HCT116 (cell line): ENCODE data around the gene HLA-B. TPM values are rescaled to one million over a fixed set of nuclear protein-coding genes. Genes with fewer than 3 reads are reported as not detected.

Experiments
- ATAC-seq: fragments of 200-7000 bp; cut with Tn5 transposase; 2 replicates; pipeline ENCODE4 v1.9.1; 2020; ENCODE audit warnings: mild to moderate bottlenecking, moderate library complexity
- BruUV-seq: library from RNA; stranded (reverse); fragments of 400-500 nt; replicated peaks from 2 replicates; lab custom pipeline; 2021; lab: Mats Ljungman, UMichigan
- CTCF ChIA-PET: fragments of 300-600 bp; sonication (Branson Sonifier 250); formaldehyde crosslinking; loops from one replicate; lab custom pipeline; 2021; ENCODE audit warnings: antibody characterized with exemption; lab: Charles Lee
- POLR2A ChIA-PET: fragments of 300-600, 350-600 bp; sonication (Branson Sonifier 250); formaldehyde crosslinking; loops from one replicate; lab custom pipeline; 2021; ENCODE audit warnings: antibody characterized with exemption; lab: Charles Lee
- RAD21 ChIA-PET, 2 experiments: fragments of 300-600 bp; sonication (Branson Sonifier 250); formaldehyde crosslinking; loops; one replicate each; lab custom pipeline; 2023; ENCODE audit warnings: low total read pairs in 2 of 2; ENCODE audit not compliant: uncharacterized antibody in 2 of 2, unreplicated experiment in 2 of 2, low non-redundant PET in 1 of 2; lab: Charles Lee
- DNase-seq: peaks from one replicate; pipeline ENCODE4 v3.0.0-alpha.2; 2010; ENCODE audit warnings: low read depth, low spot score
- H2AFZ ChIP-seq: fragments of 200-600 bp; shearing (Covaris generic), sonication (generic); 2 replicates; pipeline ENCODE4 v1.6.1; 2017; ENCODE audit warnings: low read depth, mixed run types, mixed read lengths, antibody characterized with exemption, low read length; ENCODE audit not compliant: poor library complexity, severe bottlenecking
- H3K27ac ChIP-seq: 2 replicates; pipeline ENCODE4 v1.5.1; 2012; ENCODE audit warnings: low read depth, low read length
- H3K27me3 ChIP-seq: fragments of 200-600 bp; sonication (generic); 2 replicates; pipeline ENCODE4 v1.6.1; 2016; ENCODE audit warnings: mixed run types, low read length, mixed read lengths; ENCODE audit not compliant: insufficient read depth
- H3K36me3 ChIP-seq, 2 experiments: fragments of 200-500 bp in 1 of 2; fragments of 200-600 bp in 1 of 2; sonication (Bioruptor generic) in 1 of 2; sonication (generic) in 1 of 2; 2 replicates each; pipeline versions ENCODE4 v1.5.1 to v1.6.1; 2014 to 2016; ENCODE audit warnings: low read length in 2 of 2, inconsistent platforms in 1 of 2, mixed read lengths in 1 of 2, mixed run types in 1 of 2; ENCODE audit not compliant: insufficient read depth in 2 of 2, control insufficient read depth in 1 of 2
- H3K4me1 ChIP-seq, 2 experiments: fragments of 200-600 bp in 1 of 2; sonication (generic) in 1 of 2; 2 replicates each; pipeline versions ENCODE4 v1.5.1 to v1.6.1; 2012 to 2017; ENCODE audit warnings: low read length in 2 of 2, inconsistent platforms in 1 of 2, mild to moderate bottlenecking in 1 of 2, mixed read lengths in 1 of 2, mixed run types in 1 of 2, moderate library complexity in 1 of 2; ENCODE audit not compliant: insufficient read depth in 2 of 2, control insufficient read depth in 1 of 2
- H3K4me2 ChIP-seq: fragments of 200-600 bp; sonication (generic); 2 replicates; pipeline ENCODE4 v1.6.1; 2017; ENCODE audit warnings: mixed run types, low read length, mixed read lengths
- H3K4me3 ChIP-seq, 2 experiments: fragments of 200-600 bp in 1 of 2; sonication (generic) in 1 of 2; replicated peaks in 1 of 2; 2 replicates each; pipeline ENCODE4 v1.5.1; 2011 to 2016; ENCODE audit warnings: low read length in 2 of 2, control low read depth in 1 of 2, low read depth in 1 of 2, mild to moderate bottlenecking in 1 of 2, mixed read lengths in 1 of 2, mixed run types in 1 of 2
- H3K79me2 ChIP-seq: fragments of 200-600 bp; sonication (generic); 2 replicates; pipeline ENCODE4 v1.6.1; 2017; ENCODE audit warnings: mild to moderate bottlenecking, mixed run types, low read length, moderate library complexity, mixed read lengths; ENCODE audit not compliant: insufficient read depth
- H3K9ac ChIP-seq: fragments of 200-600 bp; sonication (generic); 2 replicates; pipeline ENCODE4 v1.6.1; 2016; ENCODE audit warnings: low read length, mixed read lengths
- H3K9me2 ChIP-seq: fragments of 200-600 bp; sonication (generic), shearing (Covaris generic); 2 replicates; pipeline ENCODE4 v1.6.1; 2017; ENCODE audit warnings: mixed run types, mild to moderate bottlenecking, moderate library complexity; ENCODE audit not compliant: insufficient read depth
- H3K9me3 ChIP-seq, 2 experiments: fragments of 200-500 bp in 1 of 2; fragments of 200-600 bp in 1 of 2; sonication (Bioruptor generic) in 1 of 2; sonication (generic) in 1 of 2; 2 replicates each; pipeline ENCODE4 v1.6.1; 2014 to 2017; ENCODE audit warnings: low read length in 2 of 2, mixed read lengths in 2 of 2, inconsistent platforms in 1 of 2, low read depth in 1 of 2, mild to moderate bottlenecking in 1 of 2, mixed run types in 1 of 2, moderate library complexity in 1 of 2; ENCODE audit not compliant: control insufficient read depth in 1 of 2, insufficient read depth in 1 of 2
- H4K20me1 ChIP-seq: fragments of 200-600 bp; sonication (generic), shearing (Covaris generic); 2 replicates; pipeline ENCODE4 v1.6.1; 2017; ENCODE audit warnings: mixed run types, mild to moderate bottlenecking, moderate library complexity; ENCODE audit not compliant: insufficient read depth
- ATF3 ChIP-seq: IDR thresholded peaks from 2 replicates; pipeline ENCODE4 v1.6.1; 2012
- CTCF ChIP-seq, 3 experiments: fragments of 200-600 bp in 1 of 3; sonication (generic) in 1 of 3; IDR thresholded peaks in 2 of 3; conservative IDR thresholded peaks in 1 of 3; 2 replicates each; pipeline ENCODE4 v1.5.1; 2012 to 2017; ENCODE audit warnings: low read depth in 2 of 3, low read length in 2 of 3, antibody characterized with exemption in 1 of 3, borderline replicate concordance in 1 of 3, control low read depth in 1 of 3, mild to moderate bottlenecking in 1 of 3, mixed read lengths in 1 of 3, mixed run types in 1 of 3, moderate library complexity in 1 of 3; ENCODE audit not compliant: insufficient read depth in 1 of 3
- FOSL1 ChIP-seq: IDR thresholded peaks from 2 replicates; pipeline ENCODE4 v1.6.1; 2012; ENCODE audit warnings: low read depth
- POLR2A ChIP-seq: IDR thresholded peaks from 2 replicates; pipeline ENCODE4 v1.7.0; 2011; ENCODE audit warnings: borderline replicate concordance; ENCODE audit not compliant: insufficient read depth, insufficient read length; ENCODE audit errors: extremely low read depth
- ZFX ChIP-seq: fragments of 450-650 bp; IDR thresholded peaks from 2 replicates; pipeline ENCODE4 v1.6.1; 2017
- intact Hi-C: fragments of 100-400 bp; cut with micrococcal nuclease; formaldehyde crosslinking; loops from 2 replicates; pipeline ENCODE4 v1.10.0; 2022
- total RNA-seq: library from RNA; stranded (reverse); gene quantifications from one replicate; pipeline ENCODE4 v1.2.1, GENCODE V29; 2021; ENCODE audit not compliant: unreplicated experiment

The HLA-B gene
- total RNA-seq, 1 experiment from 2014 or later, result 381 TPM

GRCh38 chr6:31309641-31310040 is 47.3 kb downstream of the HLA-B start (continued):
- TF ChIP-seq CTCF (IDR thresholded peaks at IDR 0.05 in 2 of 3, conservative IDR thresholded peaks at IDR 0.05 in 1 of 3; ENCODE audit: borderline replicate concordance in 1 of 3, insufficient read depth in 1 of 3, low read depth in 2 of 3, low read length in 2 of 3), result no peak

GRCh38 chr6:31308845-31309175 is 48.2 kb downstream of the HLA-B start:
- ATAC-seq (no peak), DNase-seq (no peak)
- RAD21 ChIA-PET, result no interaction called here
- Histone ChIP-seq H3K4me2 (no peak overlapping the region), H4K20me1 (no peaks in the 10 kb centered on the region), H3K27ac (no peak overlapping the region), H3K27me3 (no peaks in the 10 kb centered on the region), H3K9me2 (no peaks in the 10 kb centered on the region), H3K36me3 (no peaks in the 10 kb centered on the region), H2AFZ (no peak overlapping the region), H3K4me3 (no peak overlapping the region), H3K79me2 (no peaks in the 10 kb centered on the region), H3K4me1 (no peaks in the 10 kb centered on the region), H3K9ac (no peak overlapping the region), H3K9me3 (no peaks in the 10 kb centered on the region)
- TF ChIP-seq POLR2A, result no peak
- TF ChIP-seq FOSL1, result no peak
- no peak for TF ChIP-seq ATF3
- no peak for TF ChIP-seq ZFX
- TF ChIP-seq CTCF (IDR thresholded peaks at IDR 0.05 in 2 of 3, conservative IDR thresholded peaks at IDR 0.05 in 1 of 3; ENCODE audit: borderline replicate concordance in 1 of 3, insufficient read depth in 1 of 3, low read depth in 2 of 3, low read length in 2 of 3), result no peak
- CTCF ChIA-PET, result no interaction called here
- BruUV-seq, result no TSS peak
- POLR2A ChIA-PET, result no interaction called here
- intact Hi-C loops, result no loop called here
